Subcutaneous adipose tissue (tissue), 4 donors: ENCODE measurements around the gene ZMYM2. TPM values are rescaled to one million over a fixed set of nuclear protein-coding genes. Genes with fewer than 3 reads are reported as not detected.

Experiments
- total RNA-seq, 4 donors: library from RNA; depleted of rRNA; stranded (reverse); fragments of >200 nt; gene quantifications; one replicate each; pipeline ENCODE4 v1.1.0, GENCODE V29; 2016
- TF ChIP-seq, protein P1 (sequence below): fragments of 450-650 bp; IDR thresholded peaks from one replicate; pipeline ENCODE4 v1.5.1; 2016; ENCODE audit warnings: low read depth, mild to moderate bottlenecking, control low read depth, antibody characterized with exemption, moderate library complexity

ZMYM2 gene
- total RNA-seq, 4 donors from 2014 or later = 73.3 to 97.2 (median 86.5) TPM

DNA sequence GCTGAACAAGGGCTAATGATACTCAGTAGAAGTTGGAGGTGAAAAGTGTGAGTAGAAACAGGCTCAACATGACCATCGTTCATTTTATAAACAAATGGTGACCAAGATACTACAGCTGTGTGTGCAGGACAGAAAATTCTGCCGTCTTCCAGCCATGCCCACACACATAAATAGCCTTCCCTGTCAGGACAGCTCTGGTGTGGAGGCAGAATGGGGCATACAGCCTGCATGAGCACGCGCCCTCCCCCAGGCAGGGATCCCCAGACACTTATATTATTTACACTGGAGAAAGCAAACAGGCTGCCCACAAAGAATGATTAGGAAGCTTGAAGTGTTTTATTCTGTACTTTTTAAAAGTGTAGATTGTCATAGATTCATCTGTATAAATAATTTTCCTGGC, 182.0 kb downstream of the ZMYM2 start:
- TF ChIP-seq, protein P1, sequence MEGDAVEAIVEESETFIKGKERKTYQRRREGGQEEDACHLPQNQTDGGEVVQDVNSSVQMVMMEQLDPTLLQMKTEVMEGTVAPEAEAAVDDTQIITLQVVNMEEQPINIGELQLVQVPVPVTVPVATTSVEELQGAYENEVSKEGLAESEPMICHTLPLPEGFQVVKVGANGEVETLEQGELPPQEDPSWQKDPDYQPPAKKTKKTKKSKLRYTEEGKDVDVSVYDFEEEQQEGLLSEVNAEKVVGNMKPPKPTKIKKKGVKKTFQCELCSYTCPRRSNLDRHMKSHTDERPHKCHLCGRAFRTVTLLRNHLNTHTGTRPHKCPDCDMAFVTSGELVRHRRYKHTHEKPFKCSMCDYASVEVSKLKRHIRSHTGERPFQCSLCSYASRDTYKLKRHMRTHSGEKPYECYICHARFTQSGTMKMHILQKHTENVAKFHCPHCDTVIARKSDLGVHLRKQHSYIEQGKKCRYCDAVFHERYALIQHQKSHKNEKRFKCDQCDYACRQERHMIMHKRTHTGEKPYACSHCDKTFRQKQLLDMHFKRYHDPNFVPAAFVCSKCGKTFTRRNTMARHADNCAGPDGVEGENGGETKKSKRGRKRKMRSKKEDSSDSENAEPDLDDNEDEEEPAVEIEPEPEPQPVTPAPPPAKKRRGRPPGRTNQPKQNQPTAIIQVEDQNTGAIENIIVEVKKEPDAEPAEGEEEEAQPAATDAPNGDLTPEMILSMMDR = no peak

Other genes with a start within 250 kb of the ZMYM2 start
- gene PSPC1, start 175.8 kb upstream of the ZMYM2 start, total RNA-seq = 10 to 100 TPM; 48.9 to 57.1 (median 51.7) TPM
- gene ZMYM5, start 95.1 kb upstream of the ZMYM2 start, total RNA-seq = 10 to 100 TPM; 15.4 to 26.3 (median 19.8) TPM
- not detected for gene GJA3, start 202.3 kb downstream of the ZMYM2 start, total RNA-seq
- gene GJB2, start 234.2 kb downstream of the ZMYM2 start, total RNA-seq = not detected